ENCODE results near the gene MYF6. TPM values are rescaled to one million over a fixed set of nuclear protein-coding genes. Genes with fewer than 3 reads are reported as not detected.

MYF6 gene
- total RNA-seq, 1 donor from 2014 or later, result not detected

- H3K4me3 ChIP-seq (ENCODE audit: low read depth, low read length), result no peak overlapping the region
- H3K36me3 ChIP-seq (ENCODE audit: control insufficient read depth, insufficient read depth, low read length), result no peaks in the 10 kb centered on the region
- no peaks in the 10 kb centered on the region for H3K27me3 ChIP-seq (ENCODE audit: control insufficient read depth, insufficient read depth, low read length)
- no peak for TF ChIP-seq CTCF (IDR thresholded peaks at IDR 0.05; ENCODE audit: insufficient read depth, low read length, poor library complexity, severe bottlenecking)
- DNase-seq (ENCODE audit: low read depth), result no peak
These were observed 40.4 kb downstream of the MYF6 start for GRCh38 chr12:80747800-80748199.

GRCh38 chr12:80749456-80749855, 42.0 kb downstream of the MYF6 start:
- Histone ChIP-seq H3K4me3 (ENCODE audit: low read depth, low read length) (no peak overlapping the region), H3K36me3 (ENCODE audit: control insufficient read depth, insufficient read depth, low read length) (no peaks in the 10 kb centered on the region)
- TF ChIP-seq CTCF (IDR thresholded peaks at IDR 0.05; ENCODE audit: insufficient read depth, low read length, poor library complexity, severe bottlenecking), result no peak

GRCh38 chr12:80752464-80752863, 45.0 kb downstream of the MYF6 start:
- Histone ChIP-seq H3K27me3 (ENCODE audit: control insufficient read depth, insufficient read depth, low read length) (no peaks in the 10 kb centered on the region), H3K36me3 (ENCODE audit: control insufficient read depth, insufficient read depth, low read length) (no peaks in the 10 kb centered on the region), H3K4me3 (ENCODE audit: low read depth, low read length) (no peak overlapping the region)
- TF ChIP-seq CTCF (IDR thresholded peaks at IDR 0.05; ENCODE audit: insufficient read depth, low read length, poor library complexity, severe bottlenecking), result no peak
- DNase-seq (ENCODE audit: low read depth), result no peak

More at GRCh38 chr12:80749456-80749855, 42.0 kb downstream of the MYF6 start:
- H3K27me3 ChIP-seq (ENCODE audit: control insufficient read depth, insufficient read depth, low read length), result no peaks in the 10 kb centered on the region
- no peak for DNase-seq (ENCODE audit: low read depth)

- no peak for DNase-seq (ENCODE audit: low read depth)
- H3K4me3 ChIP-seq (ENCODE audit: low read depth, low read length), result no peak overlapping the region
- no peak for TF ChIP-seq CTCF (IDR thresholded peaks at IDR 0.05; ENCODE audit: insufficient read depth, low read length, poor library complexity, severe bottlenecking)
- no peaks in the 10 kb centered on the region for H3K36me3 ChIP-seq (ENCODE audit: control insufficient read depth, insufficient read depth, low read length)
- H3K27me3 ChIP-seq (ENCODE audit: control insufficient read depth, insufficient read depth, low read length), result no peaks in the 10 kb centered on the region
These were observed 46.8 kb downstream of the MYF6 start for GRCh38 chr12:80754274-80754673.

GRCh38 chr12:80756875-80757274, 49.4 kb downstream of the MYF6 start:
- TF ChIP-seq CTCF (IDR thresholded peaks at IDR 0.05; ENCODE audit: insufficient read depth, low read length, poor library complexity, severe bottlenecking), result no peak
- no peaks in the 10 kb centered on the region for H3K27me3 ChIP-seq (ENCODE audit: control insufficient read depth, insufficient read depth, low read length)
- no peak for DNase-seq (ENCODE audit: low read depth)
- H3K36me3 ChIP-seq (ENCODE audit: control insufficient read depth, insufficient read depth, low read length), result no peaks in the 10 kb centered on the region
- H3K4me3 ChIP-seq (ENCODE audit: low read depth, low read length), result no peak overlapping the region

Other genes starting within 250 kb of the MYF6 start
- not detected in 2 replicates for gene MYF5, start 9.3 kb downstream of the MYF6 start, total RNA-seq
- 0.79 and 1.3 TPM in 2 replicates for gene LIN7A, start 230.3 kb downstream of the MYF6 start, total RNA-seq